HG03097 (cell line): ENCODE results near the gene SPAG9.
"Not testable (repeated sequence)": the region's sequence is repeated elsewhere in the genome, so short reads cannot be mapped to it uniquely, and the experiment has no call there.

ENCODE experiments used
- ATAC-seq: cut with Tn5 transposase; IDR thresholded peaks from one replicate; pipeline ENCODE4 v1.9.1; 2021; ENCODE audit not compliant: unreplicated experiment, low FRiP score

Gene SPAG9

DNA sequence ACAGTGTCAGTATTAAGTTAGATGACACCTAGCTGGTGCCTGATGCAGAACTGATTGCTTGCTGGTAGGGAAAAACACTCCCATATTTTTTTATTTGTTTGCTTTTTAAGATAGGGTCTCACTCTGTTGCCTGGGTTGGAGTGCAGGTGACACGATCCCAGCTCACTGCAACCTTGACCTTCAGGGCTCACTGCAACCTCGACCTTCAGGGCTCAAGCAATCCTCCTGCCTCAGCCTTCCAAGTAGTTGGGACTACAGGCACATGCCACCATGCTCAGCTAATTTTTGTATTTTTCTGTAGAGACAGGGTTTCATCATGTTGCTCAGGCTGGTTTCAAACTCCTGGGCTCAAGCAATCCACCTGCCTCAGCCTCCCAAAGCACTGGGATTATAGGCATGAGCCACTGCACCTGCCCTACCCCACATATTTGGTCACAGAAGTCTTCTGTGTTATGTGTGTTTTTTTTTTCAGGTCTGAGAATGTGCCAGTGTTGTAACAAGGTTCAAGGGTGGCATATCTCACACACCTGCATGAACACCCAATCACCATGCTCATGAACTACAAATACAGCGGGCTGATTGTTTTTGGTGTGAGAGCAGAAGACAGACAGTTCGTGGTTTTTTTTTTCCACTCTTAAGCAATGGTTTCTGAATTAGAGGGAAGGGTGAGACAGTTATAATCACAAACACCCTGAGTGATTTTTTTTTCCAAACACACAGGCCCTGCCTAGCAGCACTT is 22.8 kb downstream of the SPAG9 start:
- no peak for ATAC-seq

DNA sequence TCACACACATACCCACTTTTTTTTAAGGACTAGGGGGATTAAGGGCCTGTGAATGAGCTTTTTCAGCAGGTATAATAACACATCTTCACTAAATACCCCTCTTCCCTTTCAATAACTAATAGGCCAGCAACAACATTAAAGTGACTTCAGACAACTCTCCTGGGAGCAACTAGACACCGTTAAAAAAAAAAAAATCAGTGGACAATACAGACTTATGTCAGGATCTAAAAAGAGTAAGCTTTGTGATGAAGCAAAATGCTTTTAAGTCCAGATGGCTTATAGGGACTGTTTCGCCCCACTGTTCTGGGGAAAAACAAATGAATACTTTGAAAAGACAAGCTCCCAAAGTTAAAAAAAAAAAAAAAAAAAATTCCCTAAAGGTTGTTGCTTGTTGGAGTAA is 29.0 kb downstream of the SPAG9 start:
- no peak for ATAC-seq

DNA sequence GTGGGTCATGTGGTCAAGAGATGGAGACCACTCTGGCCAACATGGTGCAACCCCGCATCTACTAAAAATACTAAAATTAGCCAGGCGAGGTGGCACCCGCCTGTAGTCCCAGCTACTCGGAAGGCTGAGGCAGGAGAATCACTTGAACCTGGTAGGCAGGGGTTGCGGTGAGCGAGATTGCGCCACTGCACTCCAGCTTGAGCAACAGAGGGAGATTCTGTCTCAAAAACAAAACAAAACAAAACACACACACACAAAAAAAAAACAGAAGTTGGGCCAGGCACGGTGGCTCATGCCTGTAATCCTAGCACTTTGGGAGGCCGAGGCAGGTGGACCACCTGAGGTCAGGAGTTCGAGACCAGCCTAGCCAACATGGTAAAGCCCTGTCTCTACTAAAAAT is 31.8 kb downstream of the SPAG9 start:
- not testable (repeated sequence) for ATAC-seq

DNA sequence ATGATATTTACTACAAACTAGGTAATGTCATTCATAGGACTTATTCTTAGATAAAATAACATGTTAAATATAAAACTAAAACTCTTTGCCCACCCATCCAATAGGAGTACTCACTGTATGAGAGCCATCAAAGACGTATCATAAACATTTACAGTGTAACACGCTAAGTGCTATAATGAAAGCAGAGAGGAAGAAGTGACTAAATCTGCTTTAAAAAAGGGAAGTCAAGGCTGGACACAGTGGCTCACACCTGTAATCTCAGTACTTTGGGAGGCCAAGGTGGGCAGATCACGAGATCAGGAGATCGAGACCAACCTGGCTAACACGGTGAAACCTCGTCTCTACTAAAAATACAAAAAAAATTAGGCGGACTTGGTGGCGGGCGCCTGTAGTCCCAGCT is 32.4 kb downstream of the SPAG9 start:
- no peak for ATAC-seq

DNA sequence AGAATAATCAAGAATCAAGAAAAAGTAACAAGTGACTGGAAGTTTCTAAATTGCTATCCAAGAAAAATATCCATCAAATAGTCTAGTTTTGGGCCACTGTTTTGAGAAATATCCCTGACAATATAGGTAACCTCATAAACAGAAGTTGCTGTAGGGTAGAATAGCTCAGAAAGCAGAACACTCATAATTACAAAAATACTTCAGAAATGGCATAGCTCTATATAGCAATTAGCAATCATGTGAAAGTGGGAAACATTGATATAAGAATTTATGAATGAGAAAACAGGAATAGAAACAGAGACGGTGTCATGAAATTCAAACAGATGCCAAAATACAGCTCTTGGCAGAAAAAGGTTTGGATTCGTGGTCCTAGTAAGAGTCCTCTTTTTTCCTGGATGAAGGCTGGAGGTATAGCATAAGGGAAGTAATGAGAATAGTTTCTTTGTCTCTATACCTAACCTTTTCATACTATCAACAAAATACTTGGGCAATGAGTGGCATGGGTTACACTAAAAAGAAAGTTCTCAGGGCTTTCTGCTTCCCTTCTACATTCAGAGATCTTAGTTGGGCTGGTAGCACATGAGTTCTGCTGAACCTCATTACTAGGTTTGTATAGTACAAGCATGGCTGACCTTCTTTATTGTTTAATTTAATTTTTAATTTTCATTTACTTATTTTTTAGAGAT is 33.5 kb downstream of the SPAG9 start:
- no peak for ATAC-seq

DNA sequence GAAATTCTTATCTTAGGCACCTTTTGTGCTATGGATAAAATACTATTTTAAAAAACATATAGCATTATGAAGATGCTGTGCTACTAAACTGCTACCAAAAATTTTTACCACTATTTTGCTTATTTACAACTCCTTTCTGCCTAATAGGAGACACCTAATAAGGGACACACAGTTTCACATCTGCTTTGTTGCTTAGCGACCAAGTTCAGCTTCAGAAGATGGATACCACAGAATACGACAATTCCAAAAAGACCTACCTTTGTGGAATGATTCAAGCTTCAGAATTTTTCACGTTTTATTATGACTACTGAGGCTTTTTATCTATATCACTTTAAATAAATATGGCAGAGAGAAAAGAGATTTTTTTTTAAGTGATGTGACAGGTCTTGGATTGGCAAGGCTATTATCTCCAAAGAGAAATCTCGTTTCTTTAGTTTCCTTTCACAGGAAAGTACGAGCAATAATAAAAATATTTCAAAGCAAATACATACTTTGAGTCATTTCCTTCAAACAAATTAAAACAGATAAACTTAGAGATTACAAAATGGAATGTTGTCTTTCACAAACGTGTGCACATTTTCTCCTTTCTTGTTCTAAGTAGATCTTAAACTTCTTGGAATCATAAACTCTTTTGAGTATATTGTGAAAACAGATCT is 35.4 kb downstream of the SPAG9 start:
- ATAC-seq = no peak

DNA sequence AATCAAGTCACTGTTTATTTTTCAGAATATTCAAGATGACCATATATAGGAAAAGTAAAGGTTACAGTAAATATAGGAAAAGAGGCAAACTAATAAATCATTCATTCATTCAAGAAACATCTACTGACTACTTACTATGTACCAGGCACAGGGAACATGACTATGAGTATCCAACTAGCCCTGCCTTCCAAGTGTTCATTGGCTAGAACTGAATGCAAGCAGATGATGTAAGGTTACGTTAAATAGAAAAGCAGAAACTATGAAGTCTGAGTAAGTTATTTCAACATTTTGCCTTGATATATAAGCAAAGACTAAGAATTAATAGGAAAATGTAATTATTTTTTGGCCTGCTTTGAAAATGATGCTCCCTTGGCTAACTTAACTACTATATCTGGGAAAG is 36.7 kb downstream of the SPAG9 start:
- no peak for ATAC-seq

DNA sequence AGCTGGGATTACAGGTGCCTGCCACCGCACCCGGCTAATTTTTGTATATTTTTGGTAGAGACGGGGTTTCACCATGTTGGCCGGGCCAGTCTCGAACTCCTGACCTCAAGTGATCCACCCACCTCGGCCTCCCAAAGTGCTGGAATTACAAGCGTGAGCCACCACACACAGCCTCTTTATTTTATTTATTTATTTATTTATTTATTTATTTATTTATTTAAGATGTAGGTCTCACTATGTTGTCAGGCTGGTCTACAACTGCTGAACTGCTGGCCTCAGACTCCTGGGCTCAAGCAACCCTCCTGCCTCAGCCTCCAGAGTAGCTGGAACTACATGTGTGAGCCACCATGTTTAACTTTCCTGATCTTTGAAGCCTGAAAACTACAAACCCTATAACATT is 37.3 kb downstream of the SPAG9 start:
- not testable (repeated sequence) for ATAC-seq

DNA sequence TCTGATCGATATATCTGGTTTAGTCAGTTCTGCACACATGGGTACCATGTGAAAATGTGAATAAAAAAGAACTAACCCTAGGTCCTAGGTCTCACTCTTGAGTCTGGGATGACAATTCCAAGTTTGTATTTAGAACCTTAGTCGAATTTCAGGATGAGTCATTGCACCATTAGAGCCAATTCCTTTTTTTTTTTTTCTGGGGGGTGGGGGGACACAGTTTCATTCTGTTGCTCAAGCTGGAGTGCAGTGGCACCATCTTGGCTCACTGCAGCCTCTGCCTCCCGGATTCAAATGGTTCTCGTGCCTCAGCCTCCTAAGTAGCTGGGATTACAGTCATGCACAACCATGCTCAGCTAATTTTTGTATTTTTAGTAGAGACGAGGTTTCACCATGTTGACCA is 41.6 kb downstream of the SPAG9 start:
- no peak for ATAC-seq

DNA sequence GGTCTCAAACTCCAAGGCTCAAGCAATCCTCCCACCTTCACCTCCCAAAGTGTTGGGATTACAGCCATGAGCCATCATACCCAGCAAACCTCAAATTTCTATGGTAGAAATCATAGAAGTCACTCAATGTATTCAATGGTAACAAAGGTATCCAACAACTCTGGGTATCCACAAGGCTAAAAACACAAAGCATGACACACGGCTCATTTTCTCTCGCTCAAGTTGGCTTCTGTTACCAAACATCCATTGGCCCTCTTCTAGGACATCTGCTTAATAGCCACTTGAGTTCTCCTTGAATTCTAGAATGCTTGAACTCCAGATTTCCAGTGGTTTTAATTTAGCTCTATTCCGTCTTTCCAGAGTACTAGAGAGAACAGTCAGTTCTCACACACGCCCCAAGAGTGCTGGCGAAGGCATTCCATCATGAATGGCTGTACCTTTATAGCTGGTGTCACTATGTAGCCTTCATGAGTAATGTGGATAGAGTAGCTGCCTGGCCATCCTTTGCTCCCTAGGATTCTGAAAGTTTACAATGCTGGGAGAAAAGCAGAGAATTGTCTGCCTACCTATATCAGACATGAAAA is 42.6 kb downstream of the SPAG9 start:
- no peak for ATAC-seq

DNA sequence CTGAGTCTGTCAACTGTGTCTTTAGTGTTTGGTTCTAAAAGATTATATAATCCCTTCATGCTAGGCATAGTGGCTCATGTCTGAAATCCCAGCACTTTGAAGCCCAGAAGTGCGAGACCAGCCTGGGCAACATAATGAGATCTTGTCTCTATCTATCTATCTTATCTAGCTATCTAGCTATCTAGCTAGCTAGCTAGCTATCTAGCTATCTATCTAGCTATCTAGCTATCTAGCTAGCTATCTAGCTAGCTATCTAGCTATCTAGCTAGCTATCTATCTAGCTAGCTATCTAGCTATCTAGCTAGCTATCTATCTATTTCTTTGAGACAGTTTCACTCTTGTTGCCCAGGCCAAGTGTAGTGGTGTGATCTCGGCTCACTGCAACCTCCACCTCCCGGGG is 43.8 kb downstream of the SPAG9 start:
- no peak for ATAC-seq

DNA sequence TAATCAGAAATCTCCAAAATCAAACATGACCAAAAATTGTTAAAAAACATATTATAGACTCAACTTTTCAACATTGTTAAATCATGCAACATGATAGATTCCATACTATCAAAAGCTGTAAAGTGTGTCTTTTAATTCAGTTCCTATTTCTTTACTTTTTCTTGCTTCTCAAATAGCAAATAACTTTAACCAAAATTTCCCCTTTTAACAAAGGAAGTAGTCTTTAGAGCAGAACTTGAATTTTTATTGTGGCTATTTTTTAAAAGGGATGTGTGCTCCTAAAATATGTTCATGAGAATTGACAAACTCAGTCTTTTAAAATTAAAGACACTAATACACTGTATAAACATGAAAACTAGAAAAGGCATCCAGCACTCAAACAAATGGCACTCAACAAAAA is 49.1 kb downstream of the SPAG9 start:
- no peak for ATAC-seq

DNA sequence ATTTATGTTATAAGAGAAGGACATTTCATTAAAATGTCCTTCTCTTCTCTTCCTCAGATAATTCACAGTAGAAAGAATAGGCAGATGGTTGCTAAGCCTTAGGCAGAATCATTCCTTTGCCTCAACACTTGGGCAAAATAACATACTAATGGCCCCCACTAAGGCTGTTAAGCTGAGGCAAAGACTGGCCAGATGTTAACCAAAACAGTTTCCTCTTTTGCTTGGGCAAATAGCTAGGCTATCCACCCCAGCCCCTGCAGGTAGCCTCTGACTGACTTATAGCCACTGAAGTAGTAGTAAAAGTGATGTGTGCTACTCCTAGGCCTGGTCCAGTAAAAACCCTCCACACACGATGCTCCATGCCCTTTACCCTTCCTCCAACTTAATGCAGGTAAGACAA is 55.2 kb downstream of the SPAG9 start:
- no peak for ATAC-seq

DNA sequence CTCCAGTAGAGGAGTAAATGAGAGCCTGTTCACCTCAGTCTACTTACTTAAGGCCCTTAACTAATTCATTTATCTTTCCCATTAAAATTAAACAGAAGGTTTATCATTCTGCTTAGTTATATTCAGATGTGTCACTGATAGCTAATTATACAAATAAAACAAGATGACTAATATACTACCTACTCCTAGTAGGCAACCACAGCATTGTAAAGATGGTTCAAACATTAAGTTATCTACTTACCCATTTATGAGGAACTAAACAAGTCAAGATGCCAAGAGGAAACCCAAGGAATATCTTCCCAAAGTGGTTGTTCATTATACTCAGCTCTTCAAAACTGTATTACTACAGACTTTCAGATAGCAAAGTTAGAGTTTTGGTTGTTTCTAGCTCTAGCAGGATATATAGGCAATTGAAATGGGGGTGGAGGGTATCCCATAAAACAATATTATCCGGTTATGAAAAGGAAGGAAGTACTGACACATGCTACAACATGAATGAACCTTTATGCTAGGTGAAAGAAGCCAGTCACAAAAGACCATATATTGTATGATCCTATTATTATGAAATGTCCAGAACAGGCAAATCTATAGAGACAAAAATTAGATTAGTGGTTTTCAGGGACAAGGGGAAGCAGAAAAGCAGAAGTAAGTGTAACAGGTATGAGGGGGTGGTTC is 56.5 kb downstream of the SPAG9 start:
- no peak for ATAC-seq

DNA sequence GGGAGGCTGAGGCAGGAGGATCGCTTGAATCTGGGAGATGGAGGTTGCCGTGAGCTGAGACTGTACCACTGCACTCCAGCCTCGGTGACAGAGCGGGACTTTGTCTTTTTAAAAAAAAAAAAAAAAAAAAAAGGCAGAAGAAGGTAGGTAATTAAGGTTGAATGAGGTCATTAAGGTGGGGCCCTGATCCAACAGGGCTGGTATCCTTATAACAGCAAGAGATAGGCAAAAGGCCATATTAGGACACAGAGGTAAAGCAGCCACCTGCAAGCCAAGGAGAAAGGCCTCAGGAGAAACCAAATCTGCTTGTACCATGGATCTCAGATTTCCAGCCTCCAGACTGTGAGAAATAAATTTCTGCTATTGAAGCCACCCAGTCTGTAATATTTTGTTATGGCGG is 60.3 kb downstream of the SPAG9 start:
- no peak for ATAC-seq

DNA sequence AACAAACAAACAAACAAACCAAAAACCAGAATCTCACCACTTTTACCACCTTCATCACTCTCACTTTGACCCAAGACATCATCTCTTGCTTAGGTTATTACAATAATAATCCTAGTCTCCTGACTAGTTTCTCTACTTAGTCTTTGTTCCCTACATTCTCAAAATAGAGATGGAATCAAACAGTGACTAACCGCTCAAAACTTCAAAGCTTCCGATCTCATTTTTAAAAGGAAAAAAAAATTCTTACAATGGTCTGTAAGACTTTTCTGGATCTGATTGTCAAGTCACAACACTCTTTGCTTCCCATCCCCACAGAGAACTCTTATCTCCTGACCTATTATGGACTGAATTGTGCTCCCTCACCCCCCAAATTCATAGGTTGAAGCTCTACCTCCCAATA is 60.9 kb downstream of the SPAG9 start:
- ATAC-seq = no peak

DNA sequence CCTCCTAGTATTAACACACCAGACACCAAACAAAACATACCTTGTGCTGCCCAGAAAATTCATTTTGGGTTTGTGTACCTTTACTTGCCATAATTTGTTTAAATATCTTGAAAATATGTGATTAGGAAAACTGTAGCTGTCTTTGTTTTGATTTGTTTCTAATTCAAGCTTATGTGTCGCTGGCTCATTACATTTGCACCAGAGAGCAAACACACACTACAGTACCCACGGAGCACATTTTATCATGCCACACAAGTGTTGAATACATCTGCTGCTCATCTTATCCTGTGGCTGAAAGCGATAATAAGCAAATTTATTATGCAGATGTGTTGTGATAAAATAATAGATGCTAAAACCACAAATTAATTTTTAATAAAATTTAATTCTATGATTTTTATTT is 63.1 kb downstream of the SPAG9 start:
- no peak for ATAC-seq

DNA sequence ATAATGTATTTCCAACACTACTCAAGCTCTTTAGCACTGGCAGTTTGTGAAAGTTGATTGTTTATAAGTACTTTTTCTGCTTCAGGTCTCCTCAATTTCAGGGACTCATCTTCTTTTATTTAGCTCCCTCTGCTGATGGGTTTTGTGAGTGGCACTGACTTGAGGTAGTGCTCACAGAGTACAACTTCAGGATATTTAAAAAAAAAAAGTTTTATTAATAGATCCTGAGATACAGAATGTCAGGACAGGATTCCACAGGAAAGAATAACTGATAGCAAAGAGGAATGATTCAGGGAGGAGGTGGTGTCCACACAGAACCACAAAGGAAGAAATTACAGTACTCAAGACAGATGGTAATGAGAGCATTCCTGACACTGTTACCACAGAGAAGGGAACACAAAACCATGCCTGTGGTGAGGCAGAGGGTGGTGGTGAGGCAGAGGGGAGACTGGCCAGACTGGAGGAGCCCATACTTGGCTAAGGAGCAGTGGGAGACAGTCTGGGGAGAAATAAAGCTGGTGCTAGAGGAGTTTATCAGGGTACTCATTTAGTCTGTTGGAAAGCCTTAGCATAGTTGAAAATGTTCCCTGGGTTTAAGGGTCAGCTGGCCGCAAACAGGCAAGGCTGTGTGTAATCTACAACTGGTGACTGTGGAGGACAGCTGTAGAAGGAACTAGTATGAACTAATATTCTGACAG is 63.7 kb downstream of the SPAG9 start:
- ATAC-seq = no peak

DNA sequence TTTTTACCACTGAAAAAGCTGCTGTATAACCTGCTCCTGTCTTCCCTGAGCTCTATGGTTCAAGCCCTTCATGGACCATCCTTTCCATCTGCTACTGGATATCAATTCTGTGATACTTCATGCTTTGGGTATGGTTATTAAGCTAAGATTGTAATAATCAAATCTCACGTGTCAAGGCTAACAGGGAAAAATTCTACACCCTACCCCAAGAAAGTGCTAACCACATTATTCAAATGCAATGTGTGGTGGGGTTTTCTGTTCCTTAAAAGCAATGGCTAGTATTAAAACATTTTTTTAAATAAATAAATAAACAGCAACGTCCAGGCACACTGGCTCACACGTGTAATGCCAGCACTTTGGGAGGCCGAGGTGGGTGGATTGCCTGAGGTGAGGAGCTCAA is 65.9 kb downstream of the SPAG9 start:
- no peak for ATAC-seq

DNA sequence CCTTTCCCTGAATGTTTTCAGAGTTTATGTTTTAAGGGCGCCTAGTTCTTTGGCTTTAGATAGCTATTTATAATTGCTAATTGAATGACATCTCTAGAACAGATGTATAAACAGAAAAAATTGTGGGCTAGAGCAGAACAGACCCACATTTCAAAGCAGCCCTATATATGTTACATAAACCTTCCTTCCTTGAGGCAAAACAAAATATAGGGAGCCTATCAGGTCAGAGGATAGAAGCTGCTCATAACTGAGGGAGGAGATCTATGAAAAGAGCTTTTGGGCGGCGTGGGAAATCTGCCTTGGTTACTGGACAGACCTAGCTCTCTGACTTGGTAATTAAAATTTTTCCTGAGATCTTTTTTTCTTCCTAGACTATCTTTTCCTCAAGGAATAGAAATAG is 68.4 kb downstream of the SPAG9 start:
- no peak for ATAC-seq
